HEK293T (cell line): ENCODE data around the gene HOMER3.

Source experiments
- ARNT ChIP-seq: fragments of 450-650 bp; IDR thresholded peaks from 2 replicates; pipeline ENCODE4 v1.6.1; 2017; ENCODE audit warnings: mild to moderate bottlenecking
- BHLHE40 ChIP-seq: fragments of 450-650 bp; IDR thresholded peaks from 2 replicates; pipeline ENCODE4 v1.6.1; 2016; ENCODE audit warnings: mild to moderate bottlenecking, moderate library complexity, borderline replicate concordance
- FOXA1 ChIP-seq: fragments of 450-650 bp; IDR thresholded peaks from 2 replicates; pipeline ENCODE4 v1.6.1; 2016; ENCODE audit warnings: mild to moderate bottlenecking
- HDGF ChIP-seq: fragments of 450-650 bp; IDR thresholded peaks from 2 replicates; pipeline ENCODE4 v1.6.1; 2017; ENCODE audit warnings: antibody characterized with exemption, borderline replicate concordance
- LEF1 ChIP-seq: fragments of 450-650 bp; IDR thresholded peaks from 2 replicates; pipeline ENCODE4 v1.6.1; 2017; ENCODE audit warnings: mild to moderate bottlenecking, borderline replicate concordance
- NFRKB ChIP-seq: fragments of 450-650 bp; IDR thresholded peaks from 2 replicates; pipeline ENCODE4 v1.6.1; 2016; ENCODE audit warnings: mild to moderate bottlenecking, moderate library complexity
- SP1 ChIP-seq: fragments of 450-650 bp; IDR thresholded peaks from 2 replicates; pipeline ENCODE4 v1.6.1; 2017
- SUZ12 ChIP-seq: fragments of 450-650 bp; IDR thresholded peaks from 2 replicates; pipeline ENCODE4 v1.6.1; 2016; ENCODE audit warnings: mild to moderate bottlenecking
- TARDBP ChIP-seq: fragments of 450-650 bp; IDR thresholded peaks from 2 replicates; pipeline ENCODE4 v1.6.1; 2016
- ZNF384 ChIP-seq: fragments of 450-650 bp; IDR thresholded peaks from 2 replicates; pipeline ENCODE4 v1.6.1; 2016
- TF ChIP-seq, protein P1 (sequence below): fragments of 450-650 bp; IDR thresholded peaks from 2 replicates; pipeline ENCODE4 v1.6.1; 2016

DNA sequence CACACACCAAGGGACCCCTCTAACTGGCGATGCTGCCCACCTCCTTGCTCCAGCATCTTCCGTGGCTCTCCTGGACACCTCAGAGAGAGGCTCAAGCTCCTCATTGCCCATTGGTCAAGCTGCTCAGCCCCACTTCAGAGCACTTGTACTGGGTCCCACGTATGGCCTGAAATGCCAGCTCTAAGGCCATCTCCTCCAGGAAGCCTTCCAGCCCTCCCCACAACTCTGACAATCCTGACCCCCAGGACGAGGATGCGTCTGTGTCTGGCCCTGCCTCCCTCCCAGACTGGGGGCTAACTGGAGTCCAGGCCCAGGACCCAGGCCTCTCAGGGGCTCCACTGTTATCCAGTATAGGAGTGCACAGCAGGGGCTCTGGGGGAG, 7.9 kb upstream of the HOMER3 start:
- TF ChIP-seq FOXA1 = no peak
- no peak for TF ChIP-seq BHLHE40
- no peak for TF ChIP-seq NFRKB
- TF ChIP-seq HDGF = no peak
- TF ChIP-seq LEF1 = no peak
- TF ChIP-seq, protein P1, sequence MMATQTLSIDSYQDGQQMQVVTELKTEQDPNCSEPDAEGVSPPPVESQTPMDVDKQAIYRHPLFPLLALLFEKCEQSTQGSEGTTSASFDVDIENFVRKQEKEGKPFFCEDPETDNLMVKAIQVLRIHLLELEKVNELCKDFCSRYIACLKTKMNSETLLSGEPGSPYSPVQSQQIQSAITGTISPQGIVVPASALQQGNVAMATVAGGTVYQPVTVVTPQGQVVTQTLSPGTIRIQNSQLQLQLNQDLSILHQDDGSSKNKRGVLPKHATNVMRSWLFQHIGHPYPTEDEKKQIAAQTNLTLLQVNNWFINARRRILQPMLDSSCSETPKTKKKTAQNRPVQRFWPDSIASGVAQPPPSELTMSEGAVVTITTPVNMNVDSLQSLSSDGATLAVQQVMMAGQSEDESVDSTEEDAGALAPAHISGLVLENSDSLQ = no peak
- TF ChIP-seq TARDBP = no peak
- TF ChIP-seq SUZ12 = no peak
- TF ChIP-seq ARNT = no peak
- no peak for TF ChIP-seq ZNF384
- no peak for TF ChIP-seq SP1
